Activated B cell treated with CpG ODN at 0.5 μM for 24 hours (primary cell): ENCODE results near the gene PLP2. TPM values are rescaled to one million over a fixed set of nuclear protein-coding genes. Genes with fewer than 3 reads are reported as not detected.

Experiments
- ATAC-seq: fragments of 200-7000 bp; cut with Tn5 transposase; one replicate; pipeline ENCODE4 v1.10.0; 2021; ENCODE audit warnings: low read depth, mild to moderate bottlenecking, moderate library complexity
- CTCF ChIA-PET: fragments of 350-600 bp; sonication (Branson Sonifier 250); formaldehyde crosslinking; loops from one replicate; lab custom pipeline; 2021; ENCODE audit warnings: antibody characterized with exemption; lab: Charles Lee
- POLR2A ChIA-PET: fragments of 350-600 bp; sonication (Branson Sonifier 250); formaldehyde crosslinking; loops from one replicate; lab custom pipeline; 2021; ENCODE audit warnings: antibody characterized with exemption; lab: Charles Lee
- DNase-seq: peaks from one replicate; pipeline ENCODE4 v3.0.0; 2022
- H3K27ac Mint-ChIP-seq: one replicate; pipeline ENCODE4 v1.8.0; 2020; ENCODE audit warnings: mixed read lengths
- H3K27me3 Mint-ChIP-seq: one replicate; pipeline ENCODE4 v1.8.0; 2021; ENCODE audit warnings: mixed read lengths
- H3K36me3 Mint-ChIP-seq: one replicate; pipeline ENCODE4 v1.8.0; 2021; ENCODE audit warnings: low read depth, mixed read lengths
- H3K4me1 Mint-ChIP-seq: one replicate; pipeline ENCODE4 v1.8.0; 2021; ENCODE audit warnings: mixed read lengths
- H3K4me3 Mint-ChIP-seq: one replicate; pipeline ENCODE4 v1.8.0; 2020; ENCODE audit warnings: mild to moderate bottlenecking, mixed read lengths
- H3K9me3 Mint-ChIP-seq: one replicate; pipeline ENCODE4 v1.8.0; 2020; ENCODE audit warnings: mixed read lengths
- intact Hi-C: fragments of 100-400 bp; cut with micrococcal nuclease; formaldehyde crosslinking; loops from one replicate; pipeline ENCODE4 v1.15.1; 2024
- total RNA-seq: library from RNA; stranded (reverse); gene quantifications from 2 replicates; pipeline ENCODE4 v1.2.3, GENCODE V29; 2022
- TF ChIP-seq, protein P1 (sequence below): fragments of 200-600 bp; IDR thresholded peaks from one replicate; pipeline ENCODE4 v1.8.0; 2022; ENCODE audit warnings: antibody characterized with exemption, mild to moderate bottlenecking

Gene PLP2
- total RNA-seq, 1 donor from 2014 or later = 97.2 TPM

DNA sequence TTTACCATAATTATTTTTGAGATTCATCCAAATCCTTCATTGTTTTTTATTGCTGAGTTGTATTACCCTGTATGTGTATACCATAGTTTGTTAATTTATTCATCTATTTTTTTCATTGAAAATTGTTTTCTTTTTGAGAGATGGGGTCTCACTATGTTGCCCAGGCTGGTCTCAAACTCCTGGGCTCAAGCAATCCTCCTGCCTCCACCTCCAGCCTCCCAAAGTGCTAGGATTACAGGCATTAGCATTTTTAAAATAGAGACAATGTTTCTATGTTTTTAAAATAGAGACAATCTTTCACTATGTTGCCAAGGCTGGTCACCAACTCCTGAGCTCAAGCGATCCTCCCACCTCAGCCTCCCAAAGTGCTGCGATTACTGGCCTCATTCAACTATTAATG, 10.8 kb upstream of the PLP2 start:
- intact Hi-C loops = loop anchor here (10.0 kb wide), 1 partner anchor 56 kb away; no protein-coding TSS in a partner anchor

DNA sequence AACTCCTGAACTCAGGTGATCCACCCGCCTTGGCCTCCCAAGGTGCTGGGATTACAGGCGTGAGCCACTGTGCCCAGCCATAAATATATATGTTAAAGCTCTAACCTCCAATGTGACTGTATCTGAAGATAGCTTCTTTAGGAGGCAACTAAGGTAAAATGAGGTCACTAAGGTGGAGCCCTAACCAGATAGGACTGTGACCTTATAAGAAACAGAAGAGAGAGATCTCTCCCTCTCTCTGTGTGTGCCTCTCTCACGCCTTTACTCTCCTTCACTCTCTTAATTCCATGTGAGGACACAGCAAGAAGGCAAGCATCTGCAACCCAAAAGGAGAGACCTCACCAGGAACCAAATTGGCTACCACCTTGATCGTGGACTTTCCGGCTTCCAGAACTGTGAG, 10.1 kb upstream of the PLP2 start:
- H3K4me3 Mint-ChIP-seq = no peak overlapping the region
- POLR2A ChIA-PET = interaction anchor here (0.6 kb wide), 1 partner anchor 11 kb away, joined by 3 read pairs; no protein-coding TSS in a partner anchor

More for the DNA sequence above, 10.8 kb upstream of the PLP2 start:
- ChIA-PET CTCF (no interaction called here), POLR2A (interaction anchor here (0.6 kb wide), 1 partner anchor 10 kb away, joined by 3 read pairs; no protein-coding TSS in a partner anchor)
- ATAC-seq = no peak
- H3K27me3 Mint-ChIP-seq = no peaks in the 10 kb centered on the region
- H3K36me3 Mint-ChIP-seq = no peaks in the 10 kb centered on the region
- H3K4me3 Mint-ChIP-seq = no peak overlapping the region
- peaks cover 20% of the 10 kb centered on the region for H3K4me1 Mint-ChIP-seq
- H3K27ac Mint-ChIP-seq = no peak overlapping the region
- no peaks in the 10 kb centered on the region for H3K9me3 Mint-ChIP-seq
- TF ChIP-seq, protein P1, sequence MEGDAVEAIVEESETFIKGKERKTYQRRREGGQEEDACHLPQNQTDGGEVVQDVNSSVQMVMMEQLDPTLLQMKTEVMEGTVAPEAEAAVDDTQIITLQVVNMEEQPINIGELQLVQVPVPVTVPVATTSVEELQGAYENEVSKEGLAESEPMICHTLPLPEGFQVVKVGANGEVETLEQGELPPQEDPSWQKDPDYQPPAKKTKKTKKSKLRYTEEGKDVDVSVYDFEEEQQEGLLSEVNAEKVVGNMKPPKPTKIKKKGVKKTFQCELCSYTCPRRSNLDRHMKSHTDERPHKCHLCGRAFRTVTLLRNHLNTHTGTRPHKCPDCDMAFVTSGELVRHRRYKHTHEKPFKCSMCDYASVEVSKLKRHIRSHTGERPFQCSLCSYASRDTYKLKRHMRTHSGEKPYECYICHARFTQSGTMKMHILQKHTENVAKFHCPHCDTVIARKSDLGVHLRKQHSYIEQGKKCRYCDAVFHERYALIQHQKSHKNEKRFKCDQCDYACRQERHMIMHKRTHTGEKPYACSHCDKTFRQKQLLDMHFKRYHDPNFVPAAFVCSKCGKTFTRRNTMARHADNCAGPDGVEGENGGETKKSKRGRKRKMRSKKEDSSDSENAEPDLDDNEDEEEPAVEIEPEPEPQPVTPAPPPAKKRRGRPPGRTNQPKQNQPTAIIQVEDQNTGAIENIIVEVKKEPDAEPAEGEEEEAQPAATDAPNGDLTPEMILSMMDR = no peak
- no peak for DNase-seq

DNA sequence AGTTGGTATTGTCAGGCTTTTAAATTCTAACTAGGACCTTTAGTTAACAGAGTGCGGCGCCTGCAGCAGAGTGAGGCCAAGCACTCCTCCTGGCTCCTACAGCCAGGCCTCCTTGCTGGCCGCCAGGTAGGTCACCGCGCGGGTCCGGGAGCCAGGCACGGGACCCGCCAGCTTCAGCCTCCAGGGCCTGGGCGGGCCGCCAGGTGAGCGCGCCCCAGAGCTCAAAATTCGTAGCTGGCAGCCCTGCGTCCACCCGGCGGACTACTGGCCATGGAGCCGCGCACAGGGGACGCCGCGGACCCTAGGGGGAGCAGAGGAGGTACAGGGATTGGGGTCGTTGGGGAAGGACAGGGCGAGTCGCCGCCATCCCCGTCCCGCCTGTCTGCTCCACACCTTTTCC, 9.1 kb upstream of the PLP2 start, which contains the start of gene MAGIX:
TSS of gene MAGIX (plus strand) at position 139 of the 400 bp plus-strand sequence. CDS start at position 271, 132 bp downstream.
- H3K4me3 Mint-ChIP-seq = peak within 1 kb of the TSS; percentile 83

More for the DNA sequence above, 10.1 kb upstream of the PLP2 start:
- TF ChIP-seq, protein P1 = no peak
- Mint-ChIP-seq H3K4me1 (peaks cover 17% of the 10 kb centered on the region), H3K9me3 (no peaks in the 10 kb centered on the region), H3K36me3 (no peaks in the 10 kb centered on the region), H3K27ac (no peak overlapping the region), H3K27me3 (no peaks in the 10 kb centered on the region)
- DNase-seq (no peak), ATAC-seq (no peak)
- CTCF ChIA-PET = no interaction called here
- intact Hi-C loops = loop anchor here (10.0 kb wide), 1 partner anchor 57 kb away; no protein-coding TSS in a partner anchor

DNA sequence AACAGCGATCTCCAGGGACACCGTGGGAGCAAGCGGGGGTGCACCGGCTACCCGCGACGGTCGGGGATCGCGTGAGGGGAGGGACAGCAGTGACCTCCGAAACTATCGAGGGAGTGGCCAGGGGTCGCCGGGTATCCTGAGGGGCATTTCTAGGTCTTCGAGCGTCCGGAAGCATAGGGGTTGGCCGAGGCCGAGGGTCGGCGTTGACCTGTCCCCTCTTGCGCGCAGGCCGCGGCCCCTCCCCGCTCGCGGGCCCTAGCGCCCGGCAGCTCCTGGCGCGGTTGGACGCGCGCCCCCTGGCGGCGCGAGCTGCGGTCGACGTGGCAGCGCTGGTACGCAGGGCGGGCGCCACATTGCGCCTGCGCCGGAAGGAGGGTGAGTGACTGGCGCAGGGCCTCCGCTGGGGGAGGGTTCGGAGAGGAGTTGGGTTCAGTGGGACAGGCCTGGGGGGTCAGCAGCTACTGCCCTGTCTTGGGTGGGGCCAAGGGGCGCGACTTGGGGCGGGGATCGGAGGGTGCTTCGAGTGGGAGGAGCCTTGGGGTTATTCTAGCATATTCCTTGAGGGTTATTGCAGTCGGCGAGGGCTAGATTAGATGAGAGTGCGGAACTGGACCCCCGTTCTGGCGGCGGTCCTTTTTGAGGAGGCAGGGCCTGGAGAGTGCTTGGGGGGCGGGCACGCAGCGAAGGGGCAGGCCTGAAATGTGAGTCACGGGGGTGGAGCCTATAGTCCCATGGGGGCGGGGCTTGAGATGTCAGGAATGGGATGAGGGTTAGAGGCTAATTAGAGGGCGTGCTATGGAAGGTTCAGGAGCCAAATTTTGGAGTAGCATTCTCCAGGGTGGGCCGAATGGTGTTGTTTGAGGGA, 7.9 kb upstream of the PLP2 start:
- peak; percentile 60 for ATAC-seq
- Mint-ChIP-seq H3K4me3 (peak overlapping the region; percentile 83), H3K27me3 (no peaks in the 10 kb centered on the region), H3K4me1 (peaks cover 31% of the 10 kb centered on the region), H3K9me3 (no peaks in the 10 kb centered on the region), H3K36me3 (no peaks in the 10 kb centered on the region), H3K27ac (peak overlapping the region; percentile 92)
- POLR2A ChIA-PET = interaction anchor here (0.5 to 1.2 kb wide), 9 partner anchors 9 to 510 kb away, joined by 3 to 8 read pairs (median 3); partner anchors contain the start of gene PPP1R3F
- DNase-seq = peak; percentile 79
- intact Hi-C loops = loop anchor here (1.0 to 10.0 kb wide), 2 partner anchors 9 to 59 kb away; no protein-coding TSS in a partner anchor
- CTCF ChIA-PET = interaction anchor here (0.7 to 1.5 kb wide), 5 partner anchors 9 to 468 kb away, joined by 3 to 6 read pairs (median 4); partner anchors contain the start of gene GPKOW
- TF ChIP-seq, protein P1 = no peak

More for the DNA sequence above, 9.1 kb upstream of the PLP2 start, which contains the start of gene MAGIX:
- Mint-ChIP-seq H3K27me3 (no peaks in the 10 kb centered on the region), H3K4me1 (peaks cover 25% of the 10 kb centered on the region), H3K9me3 (no peaks in the 10 kb centered on the region), H3K27ac (no peak within 1 kb of the TSS), H3K36me3 (no peaks in the 10 kb centered on the region)
- ChIA-PET POLR2A (no interaction called here), CTCF (interaction anchor here (1.5 kb wide), 1 partner anchor 8 kb away, joined by 6 read pairs; no protein-coding TSS in a partner anchor)
- DNase-seq = no peak
- TF ChIP-seq, protein P1 = no peak
- intact Hi-C loops = loop anchor here (10.0 kb wide), 1 partner anchor 58 kb away; no protein-coding TSS in a partner anchor
- no peak for ATAC-seq
